Measurements from ENCODE around the gene PLXDC2.
"Not testable (repeated sequence)": the region's sequence is repeated elsewhere in the genome, so short reads cannot be mapped to it uniquely, and the experiment has no call there.

PLXDC2 gene

GRCh38 chr10:20170661-20171060, 354.4 kb downstream of the PLXDC2 start:
- TF ChIP-seq, protein P1, sequence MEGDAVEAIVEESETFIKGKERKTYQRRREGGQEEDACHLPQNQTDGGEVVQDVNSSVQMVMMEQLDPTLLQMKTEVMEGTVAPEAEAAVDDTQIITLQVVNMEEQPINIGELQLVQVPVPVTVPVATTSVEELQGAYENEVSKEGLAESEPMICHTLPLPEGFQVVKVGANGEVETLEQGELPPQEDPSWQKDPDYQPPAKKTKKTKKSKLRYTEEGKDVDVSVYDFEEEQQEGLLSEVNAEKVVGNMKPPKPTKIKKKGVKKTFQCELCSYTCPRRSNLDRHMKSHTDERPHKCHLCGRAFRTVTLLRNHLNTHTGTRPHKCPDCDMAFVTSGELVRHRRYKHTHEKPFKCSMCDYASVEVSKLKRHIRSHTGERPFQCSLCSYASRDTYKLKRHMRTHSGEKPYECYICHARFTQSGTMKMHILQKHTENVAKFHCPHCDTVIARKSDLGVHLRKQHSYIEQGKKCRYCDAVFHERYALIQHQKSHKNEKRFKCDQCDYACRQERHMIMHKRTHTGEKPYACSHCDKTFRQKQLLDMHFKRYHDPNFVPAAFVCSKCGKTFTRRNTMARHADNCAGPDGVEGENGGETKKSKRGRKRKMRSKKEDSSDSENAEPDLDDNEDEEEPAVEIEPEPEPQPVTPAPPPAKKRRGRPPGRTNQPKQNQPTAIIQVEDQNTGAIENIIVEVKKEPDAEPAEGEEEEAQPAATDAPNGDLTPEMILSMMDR (IDR thresholded peaks at IDR 0.05; ENCODE audit: borderline replicate concordance, insufficient read depth, low read depth, low read length): no peak
- H3K4me3 ChIP-seq (ENCODE audit: low read depth, low read length): no peak overlapping the region

GRCh38 chr10:20173046-20173445, 356.8 kb downstream of the PLXDC2 start:
- TF ChIP-seq, protein P1 (IDR thresholded peaks at IDR 0.05; ENCODE audit: borderline replicate concordance, insufficient read depth, low read depth, low read length): no peak
- no peak overlapping the region for H3K4me3 ChIP-seq (ENCODE audit: low read depth, low read length)

DNA sequence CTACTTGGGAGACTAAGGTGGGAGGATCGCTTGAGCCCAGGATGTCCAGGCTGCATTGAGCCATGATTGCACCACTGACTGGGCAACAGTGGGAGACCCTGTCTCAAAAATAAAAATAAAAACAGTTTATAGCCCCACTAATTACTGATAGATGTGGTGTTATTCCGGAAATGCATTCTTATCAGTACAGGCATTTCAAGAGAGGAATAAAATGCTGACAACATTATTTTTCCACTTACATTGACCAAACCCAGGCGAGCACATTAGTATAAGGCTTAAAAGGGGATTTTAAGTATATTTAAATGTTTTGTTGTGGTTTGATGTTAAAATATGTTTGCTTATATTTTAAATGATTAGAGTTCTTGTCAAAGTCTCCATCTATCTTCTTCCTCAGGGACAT, 359.5 kb downstream of the PLXDC2 start:
- TF ChIP-seq, protein P1 (IDR thresholded peaks at IDR 0.05; ENCODE audit: borderline replicate concordance, insufficient read depth, low read depth, low read length): no peak
- H3K4me3 ChIP-seq (ENCODE audit: low read depth, low read length): no peak overlapping the region

DNA sequence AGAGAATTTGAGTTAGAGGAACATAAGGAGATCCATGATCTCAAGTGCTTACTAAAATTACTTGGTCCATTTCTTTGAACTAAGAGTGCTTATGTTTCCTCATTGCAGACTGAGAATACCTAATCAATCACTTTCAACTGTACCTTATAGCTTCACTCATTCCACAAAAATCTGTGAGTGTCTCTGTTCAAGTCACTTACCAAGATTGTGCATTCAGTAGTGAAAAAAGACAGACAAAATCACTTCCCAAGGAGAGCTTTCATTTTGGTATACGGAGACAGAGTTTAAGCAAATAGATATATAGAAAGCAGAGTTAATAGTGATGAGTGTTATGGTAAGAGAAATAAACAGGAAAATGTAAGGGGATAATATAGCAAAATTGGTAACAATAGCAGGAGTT, 364.5 kb downstream of the PLXDC2 start:
- TF ChIP-seq, protein P1 (IDR thresholded peaks at IDR 0.05; ENCODE audit: borderline replicate concordance, insufficient read depth, low read depth, low read length): no peak
- no peak overlapping the region for H3K4me3 ChIP-seq (ENCODE audit: low read depth, low read length)

GRCh38 chr10:20181434-20181833, 365.2 kb downstream of the PLXDC2 start:
- H3K4me3 ChIP-seq (ENCODE audit: low read depth, low read length): no peak overlapping the region
- TF ChIP-seq, protein P1 (IDR thresholded peaks at IDR 0.05; ENCODE audit: borderline replicate concordance, insufficient read depth, low read depth, low read length): no peak

DNA sequence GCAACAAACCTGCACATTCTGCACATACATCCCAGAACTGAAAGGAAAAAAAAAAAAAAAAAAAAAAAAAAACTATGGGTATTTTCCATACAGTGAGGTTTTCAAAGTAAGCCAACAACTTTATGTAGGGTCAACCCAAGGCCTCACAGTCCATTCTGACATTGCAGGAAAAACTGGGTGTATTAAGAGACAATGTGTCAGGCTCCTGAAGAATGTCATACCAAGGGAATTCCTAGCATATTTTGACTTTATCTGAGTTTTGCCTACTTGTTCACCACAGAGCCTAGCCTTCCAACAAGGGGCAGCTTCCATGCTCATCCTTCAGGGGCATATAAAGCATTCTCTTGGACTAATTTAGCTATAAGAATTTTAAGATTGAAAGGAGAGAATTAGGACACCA, 368.9 kb downstream of the PLXDC2 start:
- TF ChIP-seq, protein P1 (IDR thresholded peaks at IDR 0.05; ENCODE audit: borderline replicate concordance, insufficient read depth, low read depth, low read length): no peak
- H3K4me3 ChIP-seq (ENCODE audit: low read depth, low read length): no peak overlapping the region

DNA sequence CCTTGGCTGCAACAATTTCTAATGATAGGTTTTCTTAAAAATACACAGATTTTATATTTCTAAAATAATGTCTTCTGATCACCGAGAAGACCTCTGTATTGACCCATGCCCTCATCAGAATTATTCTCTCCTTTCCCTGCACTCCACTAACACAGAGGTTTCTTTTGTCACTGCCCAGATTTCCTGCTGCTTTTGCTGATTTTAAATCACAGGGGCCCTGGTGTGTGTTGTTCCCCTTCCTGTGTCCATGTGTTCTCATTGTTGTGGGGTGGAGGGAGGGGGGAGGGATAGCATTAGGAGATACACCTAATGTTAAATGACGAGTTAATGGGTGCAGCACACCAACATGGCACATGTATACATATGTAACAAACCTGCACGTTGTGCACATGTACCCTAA, 375.2 kb downstream of the PLXDC2 start:
- H3K4me3 ChIP-seq (ENCODE audit: low read depth, low read length): not testable (repeated sequence)

GRCh38 chr10:20195076-20195475, 378.8 kb downstream of the PLXDC2 start:
- H3K4me3 ChIP-seq (ENCODE audit: low read depth, low read length): no peak overlapping the region
- TF ChIP-seq, protein P1 (IDR thresholded peaks at IDR 0.05; ENCODE audit: borderline replicate concordance, insufficient read depth, low read depth, low read length): no peak

Measured in GM12875 (cell line).